ENCODE measurements around the gene PARP1. TPM values are rescaled to one million over a fixed set of nuclear protein-coding genes. Genes with fewer than 3 reads are reported as not detected.

Gene PARP1
- 10 to 100 TPM; 56.5 to 97.9 (median 76.7) TPM for total RNA-seq

DNA sequence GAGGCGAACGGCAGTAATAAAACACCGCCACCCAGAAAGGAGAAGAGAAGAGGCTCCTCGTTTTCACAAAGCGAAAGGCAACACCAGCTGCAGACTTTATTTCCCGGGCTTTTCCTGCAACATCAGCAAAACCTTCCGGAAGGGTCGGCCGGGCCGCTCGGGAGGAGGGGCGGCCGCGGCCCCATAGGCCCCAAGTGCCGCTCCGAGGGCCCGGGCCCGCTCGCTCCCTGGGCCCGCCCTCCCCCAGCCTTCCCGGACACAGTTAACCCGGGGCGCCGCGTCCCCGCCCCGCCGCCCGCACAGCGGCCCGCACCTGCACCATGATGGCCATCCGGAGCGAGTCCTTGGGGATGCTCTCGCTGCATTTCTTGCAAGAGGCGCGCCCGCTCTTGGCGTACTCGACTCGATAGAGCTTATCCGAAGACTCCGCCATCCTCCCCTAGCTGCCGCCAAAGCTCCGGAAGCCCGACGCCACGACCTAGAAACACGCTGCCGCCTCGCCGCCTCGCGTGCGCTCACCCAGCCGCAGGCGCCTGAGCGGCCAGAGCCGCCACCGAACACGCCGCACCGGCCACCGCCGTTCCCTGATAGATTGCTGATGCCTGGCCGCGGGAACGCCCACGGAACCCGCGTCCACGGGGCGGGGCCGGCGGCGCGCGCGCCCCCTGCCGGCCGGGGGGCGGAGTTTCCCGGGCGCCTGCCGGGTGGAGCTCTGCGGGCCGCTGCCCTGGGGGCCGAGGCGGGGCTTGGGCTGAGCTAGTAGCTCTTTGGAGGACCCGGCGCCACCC lies at the start of gene PARP1:
PARP1 (minus strand) TSS at position 597 of the 788 bp plus-strand sequence; CDS start at position 433, 164 bp downstream.
- peaks cover 30 to 39% (median 35%) of the 10 kb centered on the region in 4 donors for H3K4me1 ChIP-seq
- 0 to 2% methylated on average over 9 to 57 of the region's 90 CpGs for WGBS, 2 donors
- H3K27me3 ChIP-seq, result no peaks in the 10 kb centered on the region
- peak in 2 of 4 donors; percentile 67 to 81 for TF ChIP-seq POLR2A (IDR thresholded peaks at IDR 0.05)
- TF ChIP-seq, protein P1, sequence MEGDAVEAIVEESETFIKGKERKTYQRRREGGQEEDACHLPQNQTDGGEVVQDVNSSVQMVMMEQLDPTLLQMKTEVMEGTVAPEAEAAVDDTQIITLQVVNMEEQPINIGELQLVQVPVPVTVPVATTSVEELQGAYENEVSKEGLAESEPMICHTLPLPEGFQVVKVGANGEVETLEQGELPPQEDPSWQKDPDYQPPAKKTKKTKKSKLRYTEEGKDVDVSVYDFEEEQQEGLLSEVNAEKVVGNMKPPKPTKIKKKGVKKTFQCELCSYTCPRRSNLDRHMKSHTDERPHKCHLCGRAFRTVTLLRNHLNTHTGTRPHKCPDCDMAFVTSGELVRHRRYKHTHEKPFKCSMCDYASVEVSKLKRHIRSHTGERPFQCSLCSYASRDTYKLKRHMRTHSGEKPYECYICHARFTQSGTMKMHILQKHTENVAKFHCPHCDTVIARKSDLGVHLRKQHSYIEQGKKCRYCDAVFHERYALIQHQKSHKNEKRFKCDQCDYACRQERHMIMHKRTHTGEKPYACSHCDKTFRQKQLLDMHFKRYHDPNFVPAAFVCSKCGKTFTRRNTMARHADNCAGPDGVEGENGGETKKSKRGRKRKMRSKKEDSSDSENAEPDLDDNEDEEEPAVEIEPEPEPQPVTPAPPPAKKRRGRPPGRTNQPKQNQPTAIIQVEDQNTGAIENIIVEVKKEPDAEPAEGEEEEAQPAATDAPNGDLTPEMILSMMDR (IDR thresholded peaks at IDR 0.05), result peak; percentile 78 to 96 (median 92)
- TF ChIP-seq POLR2AphosphoS5 (IDR thresholded peaks at IDR 0.05), result peak; percentile 25 to 81
- no peak for TF ChIP-seq EP300 (IDR thresholded peaks at IDR 0.05)
- DNase-seq (peak; percentile 93 to 97), ATAC-seq (ENCODE audit: low FRiP score in 2 of 2) (peak; percentile 95 to 98)
- H3K27ac ChIP-seq, result peak within 1 kb of the TSS; percentile 77 to 87 (median 86)
- H3K36me3 ChIP-seq, result peaks cover 0 to under 1% (median 0%) of the 10 kb centered on the region in 4 donors
- peak within 1 kb of the TSS; percentile 66 to 97 (median 90) for H3K4me3 ChIP-seq
- no peaks in the 10 kb centered on the region for H3K9me3 ChIP-seq

DNA sequence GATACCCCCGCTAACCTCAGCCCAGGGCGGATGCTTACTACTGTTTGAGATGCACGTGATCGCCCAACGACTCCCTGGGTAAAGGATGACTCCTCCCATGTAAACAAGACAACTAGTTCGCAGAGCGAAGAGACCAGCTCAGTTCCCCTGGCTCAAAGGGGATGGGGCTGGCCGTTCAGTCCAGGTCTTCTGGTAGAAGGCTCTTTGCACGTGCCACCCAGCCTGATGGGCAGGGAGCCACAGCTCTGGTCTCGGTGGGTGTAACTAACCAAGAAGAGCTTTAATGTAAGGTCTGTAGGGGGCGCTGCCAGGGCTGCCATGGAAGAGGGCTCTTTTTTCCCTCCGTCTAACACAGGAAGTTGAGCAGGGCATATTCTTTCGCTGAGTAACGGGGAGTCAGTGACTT lies 49.4 kb upstream of the PARP1 start:
- peaks cover 0 to 2% (median 0%) of the 10 kb centered on the region in 4 donors for H3K4me1 ChIP-seq
- WGBS, 2 donors, result 52 to 55% methylated on average over 14 of the region's 14 CpGs
- H3K4me3 ChIP-seq, result no peak overlapping the region
- H3K36me3 ChIP-seq, result no peaks in the 10 kb centered on the region
- no peaks in the 10 kb centered on the region for H3K27me3 ChIP-seq
- H3K27ac ChIP-seq, result no peak overlapping the region
- H3K9me3 ChIP-seq, result no peaks in the 10 kb centered on the region
- no peak for TF ChIP-seq POLR2A (IDR thresholded peaks at IDR 0.05)
- TF ChIP-seq, protein P1 (IDR thresholded peaks at IDR 0.05), result peak in 1 of 6 experiments; percentile 4
- TF ChIP-seq POLR2AphosphoS5 (IDR thresholded peaks at IDR 0.05), result no peak
- no peak for TF ChIP-seq EP300 (IDR thresholded peaks at IDR 0.05)
- ATAC-seq (ENCODE audit: low FRiP score in 2 of 2) (no peak), DNase-seq (no peak)

DNA sequence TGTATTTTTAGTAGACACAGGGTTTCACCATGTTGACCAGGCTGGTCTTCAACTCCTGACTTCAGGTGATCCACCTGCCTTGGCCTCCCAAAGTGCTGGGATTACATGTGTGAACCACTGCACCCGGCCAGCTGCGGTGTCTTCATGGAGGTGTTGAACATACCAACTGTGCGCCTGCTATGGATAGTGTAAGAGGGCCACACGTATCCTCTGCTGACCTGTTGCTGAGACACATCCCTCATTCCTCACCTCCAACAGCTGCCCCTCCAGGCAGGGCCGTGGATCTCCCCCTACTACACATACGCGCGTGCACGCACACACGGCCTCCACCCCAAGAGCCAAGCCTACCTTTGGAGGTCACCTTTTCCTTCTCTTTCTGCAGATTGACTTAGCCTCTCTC lies 48.0 kb upstream of the PARP1 start:
- Histone ChIP-seq H3K4me3 (no peak overlapping the region), H3K9me3 (no peaks in the 10 kb centered on the region), H3K36me3 (no peaks in the 10 kb centered on the region), H3K27ac (no peak overlapping the region), H3K27me3 (no peaks in the 10 kb centered on the region), H3K4me1 (peaks cover 0 to 2% (median 0%) of the 10 kb centered on the region in 4 donors)
- TF ChIP-seq, protein P1 (IDR thresholded peaks at IDR 0.05), result no peak
- no peak for TF ChIP-seq POLR2A (IDR thresholded peaks at IDR 0.05)
- no peak for TF ChIP-seq POLR2AphosphoS5 (IDR thresholded peaks at IDR 0.05)
- TF ChIP-seq EP300 (IDR thresholded peaks at IDR 0.05), result no peak
- WGBS, 2 donors, result 92 to 94% methylated on average over 10 of the region's 10 CpGs
- DNase-seq, result no peak
- peak in 1 of 2 donors; percentile 25 for ATAC-seq (ENCODE audit: low FRiP score in 2 of 2)

DNA sequence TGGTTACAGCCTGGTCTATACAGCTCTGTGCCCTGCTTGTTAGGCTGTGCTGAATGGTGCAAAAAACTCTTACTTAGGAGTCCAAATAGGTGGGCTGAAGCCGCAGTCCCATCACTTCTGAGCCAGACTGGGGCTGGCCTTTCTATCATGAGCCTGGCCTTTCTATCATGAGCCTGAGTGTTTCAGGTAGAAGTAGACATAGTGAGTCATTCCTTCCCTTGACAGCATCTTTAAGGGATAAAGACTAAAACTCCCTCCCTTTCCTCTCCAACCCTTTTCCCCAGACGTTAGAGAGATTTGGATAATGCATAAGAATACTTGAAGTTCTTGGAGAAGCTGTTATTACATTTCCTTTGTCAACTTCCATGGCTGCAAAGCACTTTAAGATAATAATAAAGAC lies 46.5 kb upstream of the PARP1 start:
- 72 to 75% methylated on average over 2 of the region's 2 CpGs for WGBS, 2 donors
- H3K4me3 ChIP-seq, result no peak overlapping the region
- H3K27ac ChIP-seq, result no peak overlapping the region
- no peaks in the 10 kb centered on the region for H3K36me3 ChIP-seq
- ATAC-seq (ENCODE audit: low FRiP score in 2 of 2), result no peak
- no peaks in the 10 kb centered on the region for H3K9me3 ChIP-seq
- H3K27me3 ChIP-seq, result no peaks in the 10 kb centered on the region
- DNase-seq, result no peak
- H3K4me1 ChIP-seq, result peaks cover 0 to 2% (median 0%) of the 10 kb centered on the region in 4 donors
- TF ChIP-seq EP300 (IDR thresholded peaks at IDR 0.05) (no peak), POLR2AphosphoS5 (IDR thresholded peaks at IDR 0.05) (no peak), POLR2A (IDR thresholded peaks at IDR 0.05) (no peak)
- TF ChIP-seq, protein P1 (IDR thresholded peaks at IDR 0.05), result no peak
